ENCODE results near the gene AMPH.

GRCh38 chr7:38545977-38546376, 85.2 kb downstream of the AMPH start:
- TF ChIP-seq CTCF (IDR thresholded peaks at IDR 0.05) (no peak), EP300 (IDR thresholded peaks at IDR 0.05) (no peak)

All from tibial nerve (tissue), 4 donors.